HEK293 (cell line): ENCODE data around the gene PIK3C2B.

Experiments
- HOXC10 ChIP-seq: sonication (generic); formaldehyde crosslinking; IDR thresholded peaks from 2 replicates; pipeline ENCODE4 v1.8.1; 2023; ENCODE audit warnings: mild to moderate bottlenecking, missing genetic modification reagents
- HOXD13 ChIP-seq: sonication (generic); formaldehyde crosslinking; IDR thresholded peaks from 2 replicates; pipeline ENCODE4 v1.8.0; 2022; ENCODE audit warnings: missing genetic modification reagents, borderline replicate concordance
- TCF7L2 ChIP-seq: IDR thresholded peaks from 2 replicates; pipeline ENCODE4 v1.6.1; 2011; ENCODE audit warnings: low read depth, mild to moderate bottlenecking, inconsistent platforms, low read length, moderate library complexity, borderline replicate concordance
- ZFP41 ChIP-seq: fragments of 450-650 bp; formaldehyde crosslinking; IDR thresholded peaks from 2 replicates; pipeline ENCODE4 v1.5.1; 2016; ENCODE audit warnings: missing biosample characterization, missing genetic modification characterization, borderline replicate concordance
- ZFP69B ChIP-seq: fragments of 450-650 bp; formaldehyde crosslinking; IDR thresholded peaks from 2 replicates; pipeline ENCODE4 v1.5.1; 2016; ENCODE audit warnings: missing biosample characterization, missing genetic modification characterization
- ZNF132 ChIP-seq: fragments of 450-650 bp; formaldehyde crosslinking; IDR thresholded peaks from 2 replicates; pipeline ENCODE4 v1.5.1; 2017; ENCODE audit warnings: missing biosample characterization, missing genetic modification characterization, borderline replicate concordance
- ZNF169 ChIP-seq: fragments of 450-650 bp; formaldehyde crosslinking; IDR thresholded peaks from 2 replicates; pipeline ENCODE4 v1.5.1; 2016; ENCODE audit warnings: missing biosample characterization, missing genetic modification characterization
- ZNF202 ChIP-seq: fragments of 450-650 bp; formaldehyde crosslinking; IDR thresholded peaks from 2 replicates; pipeline ENCODE4 v1.5.1; 2016; ENCODE audit warnings: missing biosample characterization, missing genetic modification characterization, borderline replicate concordance
- ZNF274 ChIP-seq, 2 experiments: fragments of 200-500 bp in 1 of 2; fragments of 450-650 bp in 1 of 2; sonication (Bioruptor generic) in 1 of 2; formaldehyde crosslinking in 1 of 2; IDR thresholded peaks; 2 replicates each; pipeline versions ENCODE4 v1.5.1 to v1.6.1; 2014 to 2016; ENCODE audit warnings: borderline replicate concordance in 1 of 2, inconsistent platforms in 1 of 2, low read length in 1 of 2, missing biosample characterization in 1 of 2, missing genetic modification characterization in 1 of 2
- ZNF416 ChIP-seq: fragments of 450-650 bp; formaldehyde crosslinking; IDR thresholded peaks from 2 replicates; pipeline ENCODE4 v1.5.1; 2016; ENCODE audit warnings: missing biosample characterization, missing genetic modification characterization
- ZNF426 ChIP-seq: fragments of 450-650 bp; formaldehyde crosslinking; IDR thresholded peaks from 2 replicates; pipeline ENCODE4 v1.5.1; 2017; ENCODE audit warnings: missing biosample characterization, missing genetic modification characterization, mild to moderate bottlenecking, inconsistent platforms, moderate library complexity
- ZNF521 ChIP-seq: fragments of 450-650 bp; formaldehyde crosslinking; IDR thresholded peaks from 2 replicates; pipeline ENCODE4 v1.5.1; 2017; ENCODE audit warnings: missing biosample characterization, mild to moderate bottlenecking, missing genetic modification characterization
- ZNF548 ChIP-seq: fragments of 450-650 bp; formaldehyde crosslinking; IDR thresholded peaks from 2 replicates; pipeline ENCODE4 v1.5.1; 2016; ENCODE audit warnings: missing biosample characterization, missing genetic modification characterization
- ZNF654 ChIP-seq: fragments of 450-650 bp; formaldehyde crosslinking; IDR thresholded peaks from 2 replicates; pipeline ENCODE4 v1.5.1; 2016; ENCODE audit warnings: low read depth, missing biosample characterization, missing genetic modification characterization
- ZNF658 ChIP-seq: fragments of 450-650 bp; formaldehyde crosslinking; IDR thresholded peaks from 2 replicates; pipeline ENCODE4; 2016; ENCODE audit warnings: missing biosample characterization, missing genetic modification characterization
- ZNF660 ChIP-seq: fragments of 450-650 bp; IDR thresholded peaks from 2 replicates; pipeline ENCODE4 v1.5.1; 2018; ENCODE audit warnings: missing biosample characterization, mild to moderate bottlenecking, missing genetic modification characterization
- ZNF768 ChIP-seq: fragments of 450-650 bp; formaldehyde crosslinking; IDR thresholded peaks from 2 replicates; pipeline ENCODE4 v1.5.1; 2018; ENCODE audit warnings: missing biosample characterization, mild to moderate bottlenecking, missing genetic modification characterization
- ZNF776 ChIP-seq: fragments of 450-650 bp; formaldehyde crosslinking; IDR thresholded peaks from 2 replicates; pipeline ENCODE4 v1.5.0; 2017; ENCODE audit warnings: missing biosample characterization, missing genetic modification characterization, borderline replicate concordance
- ZNF785 ChIP-seq: fragments of 450-650 bp; formaldehyde crosslinking; IDR thresholded peaks from 2 replicates; pipeline ENCODE4 v1.5.1; 2016; ENCODE audit warnings: missing biosample characterization, missing genetic modification characterization
- ZSCAN30 ChIP-seq: fragments of 450-650 bp; IDR thresholded peaks from 2 replicates; pipeline ENCODE4 v1.5.1; 2018; ENCODE audit warnings: missing biosample characterization, mild to moderate bottlenecking, missing genetic modification characterization, moderate library complexity
- TF ChIP-seq, protein P1 (sequence below): fragments of 450-650 bp; formaldehyde crosslinking; conservative IDR thresholded peaks from 2 replicates; pipeline ENCODE4 v1.5.1; 2016; ENCODE audit warnings: low read depth, missing biosample characterization, missing genetic modification characterization
- TF ChIP-seq, protein P2 (sequence below): fragments of 450-650 bp; formaldehyde crosslinking; IDR thresholded peaks from 2 replicates; pipeline ENCODE4 v1.5.1; 2017; ENCODE audit warnings: missing biosample characterization, mild to moderate bottlenecking, missing genetic modification characterization, moderate library complexity
- TF ChIP-seq, protein P3 (sequence below): fragments of 450-650 bp; formaldehyde crosslinking; IDR thresholded peaks from 2 replicates; pipeline ENCODE4 v1.5.1; 2016; ENCODE audit warnings: missing biosample characterization, missing genetic modification characterization
- TF ChIP-seq, protein P4 (sequence below): fragments of 450-650 bp; formaldehyde crosslinking; IDR thresholded peaks from 2 replicates; pipeline ENCODE4 v1.5.1; 2016; ENCODE audit warnings: missing biosample characterization, missing genetic modification characterization
- TF ChIP-seq, protein P5 (sequence below): fragments of 450-650 bp; formaldehyde crosslinking; IDR thresholded peaks from 2 replicates; pipeline ENCODE4 v1.5.1; 2016; ENCODE audit warnings: missing biosample characterization, missing genetic modification characterization
- TF ChIP-seq, protein P6 (sequence below): fragments of 450-650 bp; formaldehyde crosslinking; IDR thresholded peaks from 2 replicates; pipeline ENCODE4 v1.5.1; 2016; ENCODE audit warnings: missing biosample characterization, missing genetic modification characterization
- TF ChIP-seq, protein P7 (sequence below): fragments of 450-650 bp; formaldehyde crosslinking; IDR thresholded peaks from 2 replicates; pipeline ENCODE4 v1.5.1; 2017; ENCODE audit warnings: missing biosample characterization, missing genetic modification characterization

Gene PIK3C2B

DNA sequence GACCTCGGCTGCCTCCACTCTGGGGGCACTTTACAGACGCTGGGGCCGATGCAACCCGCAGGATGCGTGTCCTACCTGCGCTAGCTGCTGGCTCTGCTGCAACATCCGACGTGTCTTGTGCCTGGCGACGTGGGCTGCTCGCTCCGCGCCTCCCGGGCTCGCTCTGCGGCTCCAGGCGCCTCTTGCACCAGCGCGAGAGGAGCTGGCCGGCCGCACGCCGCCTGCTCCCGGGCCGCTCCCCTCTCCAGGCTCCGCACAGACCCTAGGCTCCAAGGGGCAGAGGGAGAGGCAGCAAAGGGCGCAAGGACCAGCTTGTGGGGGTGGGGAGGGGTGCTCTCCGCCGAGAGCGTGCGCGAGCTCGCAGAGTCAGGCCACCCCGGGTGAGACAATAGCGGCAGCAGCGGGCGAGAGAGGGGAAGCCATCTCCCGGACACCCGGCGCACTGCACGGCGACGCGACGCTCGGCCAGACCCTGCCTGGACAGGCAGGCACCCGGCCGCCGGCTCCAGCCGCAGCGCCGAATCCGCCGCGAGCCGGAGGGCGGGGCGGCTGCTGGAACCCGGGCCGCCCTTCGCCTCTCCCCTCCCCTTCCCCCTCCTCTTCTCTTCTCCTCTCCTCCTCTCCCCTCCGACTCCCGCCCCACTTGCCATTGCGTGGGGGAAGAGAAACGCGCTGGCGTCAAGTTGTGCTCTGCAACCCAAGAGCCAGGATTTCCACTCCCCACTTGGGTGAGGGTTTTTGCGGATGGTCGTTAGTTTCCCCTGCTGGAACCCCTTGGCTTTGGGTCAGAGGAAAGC is at the start of gene PIK3C2B (continued):
- TF ChIP-seq ZSCAN30 (tag by site-specific recombination) = peak; percentile 94
- no peak for TF ChIP-seq TCF7L2
- TF ChIP-seq ZFP41 (tag by site-specific recombination) = no peak
- no peak for TF ChIP-seq HOXD13 (CRISPR knock-in tag)
- TF ChIP-seq ZNF132 (tag by site-specific recombination) = no peak
- TF ChIP-seq HOXC10 = no peak
- TF ChIP-seq ZNF654 (tag by site-specific recombination) = no peak
- TF ChIP-seq ZFP69B (tag by site-specific recombination) = no peak
- TF ChIP-seq, protein P1, sequence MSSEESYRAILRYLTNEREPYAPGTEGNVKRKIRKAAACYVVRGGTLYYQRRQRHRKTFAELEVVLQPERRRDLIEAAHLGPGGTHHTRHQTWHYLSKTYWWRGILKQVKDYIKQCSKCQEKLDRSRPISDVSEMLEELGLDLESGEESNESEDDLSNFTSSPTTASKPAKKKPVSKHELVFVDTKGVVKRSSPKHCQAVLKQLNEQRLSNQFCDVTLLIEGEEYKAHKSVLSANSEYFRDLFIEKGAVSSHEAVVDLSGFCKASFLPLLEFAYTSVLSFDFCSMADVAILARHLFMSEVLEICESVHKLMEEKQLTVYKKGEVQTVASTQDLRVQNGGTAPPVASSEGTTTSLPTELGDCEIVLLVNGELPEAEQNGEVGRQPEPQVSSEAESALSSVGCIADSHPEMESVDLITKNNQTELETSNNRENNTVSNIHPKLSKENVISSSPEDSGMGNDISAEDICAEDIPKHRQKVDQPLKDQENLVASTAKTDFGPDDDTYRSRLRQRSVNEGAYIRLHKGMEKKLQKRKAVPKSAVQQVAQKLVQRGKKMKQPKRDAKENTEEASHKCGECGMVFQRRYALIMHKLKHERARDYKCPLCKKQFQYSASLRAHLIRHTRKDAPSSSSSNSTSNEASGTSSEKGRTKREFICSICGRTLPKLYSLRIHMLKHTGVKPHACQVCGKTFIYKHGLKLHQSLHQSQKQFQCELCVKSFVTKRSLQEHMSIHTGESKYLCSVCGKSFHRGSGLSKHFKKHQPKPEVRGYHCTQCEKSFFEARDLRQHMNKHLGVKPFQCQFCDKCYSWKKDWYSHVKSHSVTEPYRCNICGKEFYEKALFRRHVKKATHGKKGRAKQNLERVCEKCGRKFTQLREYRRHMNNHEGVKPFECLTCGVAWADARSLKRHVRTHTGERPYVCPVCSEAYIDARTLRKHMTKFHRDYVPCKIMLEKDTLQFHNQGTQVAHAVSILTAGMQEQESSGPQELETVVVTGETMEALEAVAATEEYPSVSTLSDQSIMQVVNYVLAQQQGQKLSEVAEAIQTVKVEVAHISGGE (tag by site-specific recombination) = peak; percentile 45; the same call in 1 of the 2 replicates
- no peak for TF ChIP-seq ZNF416 (tag by site-specific recombination)
- TF ChIP-seq ZNF660 (tag by site-specific recombination) = peak; percentile 87
- TF ChIP-seq, protein P2, sequence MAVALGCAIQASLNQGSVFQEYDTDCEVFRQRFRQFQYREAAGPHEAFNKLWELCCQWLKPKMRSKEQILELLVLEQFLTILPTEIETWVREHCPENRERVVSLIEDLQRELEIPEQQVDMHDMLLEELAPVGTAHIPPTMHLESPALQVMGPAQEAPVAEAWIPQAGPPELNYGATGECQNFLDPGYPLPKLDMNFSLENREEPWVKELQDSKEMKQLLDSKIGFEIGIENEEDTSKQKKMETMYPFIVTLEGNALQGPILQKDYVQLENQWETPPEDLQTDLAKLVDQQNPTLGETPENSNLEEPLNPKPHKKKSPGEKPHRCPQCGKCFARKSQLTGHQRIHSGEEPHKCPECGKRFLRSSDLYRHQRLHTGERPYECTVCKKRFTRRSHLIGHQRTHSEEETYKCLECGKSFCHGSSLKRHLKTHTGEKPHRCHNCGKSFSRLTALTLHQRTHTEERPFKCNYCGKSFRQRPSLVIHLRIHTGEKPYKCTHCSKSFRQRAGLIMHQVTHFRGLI (tag by site-specific recombination) = peak; percentile 91
- TF ChIP-seq, protein P3, sequence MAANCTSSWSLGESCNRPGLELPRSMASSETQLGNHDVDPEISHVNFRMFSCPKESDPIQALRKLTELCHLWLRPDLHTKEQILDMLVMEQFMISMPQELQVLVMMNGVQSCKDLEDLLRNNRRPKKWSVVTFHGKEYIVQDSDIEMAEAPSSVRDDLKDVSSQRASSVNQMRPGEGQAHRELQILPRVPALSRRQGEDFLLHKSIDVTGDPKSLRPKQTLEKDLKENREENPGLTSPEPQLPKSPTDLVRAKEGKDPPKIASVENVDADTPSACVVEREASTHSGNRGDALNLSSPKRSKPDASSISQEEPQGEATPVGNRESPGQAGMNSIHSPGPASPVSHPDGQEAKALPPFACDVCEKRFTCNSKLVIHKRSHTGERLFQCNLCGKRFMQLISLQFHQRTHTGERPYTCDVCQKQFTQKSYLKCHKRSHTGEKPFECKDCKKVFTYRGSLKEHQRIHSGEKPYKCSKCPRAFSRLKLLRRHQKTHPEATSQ (tag by site-specific recombination) = no peak
- TF ChIP-seq, protein P4, sequence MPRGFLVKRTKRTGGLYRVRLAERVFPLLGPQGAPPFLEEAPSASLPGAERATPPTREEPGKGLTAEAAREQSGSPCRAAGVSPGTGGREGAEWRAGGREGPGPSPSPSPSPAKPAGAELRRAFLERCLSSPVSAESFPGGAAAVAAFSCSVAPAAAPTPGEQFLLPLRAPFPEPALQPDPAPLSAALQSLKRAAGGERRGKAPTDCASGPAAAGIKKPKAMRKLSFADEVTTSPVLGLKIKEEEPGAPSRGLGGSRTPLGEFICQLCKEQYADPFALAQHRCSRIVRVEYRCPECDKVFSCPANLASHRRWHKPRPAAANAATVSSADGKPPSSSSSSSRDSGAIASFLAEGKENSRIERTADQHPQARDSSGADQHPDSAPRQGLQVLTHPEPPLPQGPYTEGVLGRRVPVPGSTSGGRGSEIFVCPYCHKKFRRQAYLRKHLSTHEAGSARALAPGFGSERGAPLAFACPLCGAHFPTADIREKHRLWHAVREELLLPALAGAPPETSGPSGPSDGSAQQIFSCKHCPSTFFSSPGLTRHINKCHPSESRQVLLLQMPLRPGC (tag by site-specific recombination) = no peak
- TF ChIP-seq, protein P5, sequence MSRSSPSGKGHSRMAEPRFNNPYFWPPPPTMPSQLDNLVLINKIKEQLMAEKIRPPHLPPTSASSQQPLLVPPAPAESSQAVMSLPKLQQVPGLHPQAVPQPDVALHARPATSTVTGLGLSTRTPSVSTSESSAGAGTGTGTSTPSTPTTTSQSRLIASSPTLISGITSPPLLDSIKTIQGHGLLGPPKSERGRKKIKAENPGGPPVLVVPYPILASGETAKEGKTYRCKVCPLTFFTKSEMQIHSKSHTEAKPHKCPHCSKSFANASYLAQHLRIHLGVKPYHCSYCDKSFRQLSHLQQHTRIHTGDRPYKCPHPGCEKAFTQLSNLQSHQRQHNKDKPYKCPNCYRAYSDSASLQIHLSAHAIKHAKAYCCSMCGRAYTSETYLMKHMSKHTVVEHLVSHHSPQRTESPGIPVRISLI (tag by site-specific recombination) = no peak
- no peak for TF ChIP-seq ZNF658 (tag by site-specific recombination)
- TF ChIP-seq ZNF776 (tag by site-specific recombination) = no peak
- no peak for TF ChIP-seq ZNF169 (tag by site-specific recombination)
- TF ChIP-seq, protein P6, sequence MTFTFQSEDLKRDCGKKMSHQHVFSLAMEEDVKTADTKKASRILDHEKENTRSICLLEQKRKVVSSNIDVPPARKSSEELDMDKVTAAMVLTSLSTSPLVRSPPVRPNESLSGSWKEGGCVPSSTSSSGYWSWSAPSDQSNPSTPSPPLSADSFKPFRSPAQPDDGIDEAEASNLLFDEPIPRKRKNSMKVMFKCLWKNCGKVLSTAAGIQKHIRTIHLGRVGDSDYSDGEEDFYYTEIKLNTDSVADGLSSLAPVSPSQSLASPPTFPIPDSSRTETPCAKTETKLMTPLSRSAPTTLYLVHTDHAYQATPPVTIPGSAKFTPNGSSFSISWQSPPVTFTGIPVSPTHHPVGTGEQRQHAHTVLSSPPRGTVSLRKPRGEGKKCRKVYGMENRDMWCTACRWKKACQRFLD = no peak
- no peak for TF ChIP-seq ZNF548 (tag by site-specific recombination)
- TF ChIP-seq, protein P7, sequence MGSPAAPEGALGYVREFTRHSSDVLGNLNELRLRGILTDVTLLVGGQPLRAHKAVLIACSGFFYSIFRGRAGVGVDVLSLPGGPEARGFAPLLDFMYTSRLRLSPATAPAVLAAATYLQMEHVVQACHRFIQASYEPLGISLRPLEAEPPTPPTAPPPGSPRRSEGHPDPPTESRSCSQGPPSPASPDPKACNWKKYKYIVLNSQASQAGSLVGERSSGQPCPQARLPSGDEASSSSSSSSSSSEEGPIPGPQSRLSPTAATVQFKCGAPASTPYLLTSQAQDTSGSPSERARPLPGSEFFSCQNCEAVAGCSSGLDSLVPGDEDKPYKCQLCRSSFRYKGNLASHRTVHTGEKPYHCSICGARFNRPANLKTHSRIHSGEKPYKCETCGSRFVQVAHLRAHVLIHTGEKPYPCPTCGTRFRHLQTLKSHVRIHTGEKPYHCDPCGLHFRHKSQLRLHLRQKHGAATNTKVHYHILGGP (tag by site-specific recombination) = no peak
- TF ChIP-seq ZNF274 (IDR thresholded peaks at IDR 0.05; ENCODE audit: low read length) = no peak
- no peak for TF ChIP-seq ZNF274 (tag by site-specific recombination; IDR thresholded peaks at IDR 0.05; ENCODE audit: borderline replicate concordance)
- peak; percentile 4; the same call in 1 of the 2 replicates for TF ChIP-seq ZNF785
- no peak for TF ChIP-seq ZNF426 (tag by site-specific recombination)
- no peak for TF ChIP-seq ZNF521
- no peak for TF ChIP-seq ZNF768 (tag by site-specific recombination)
- no peak for TF ChIP-seq ZNF202
